K562 (cell line): Measurements from ENCODE around the gene CBY3. TPM values are rescaled to one million over a fixed set of nuclear protein-coding genes. Genes with fewer than 3 reads are reported as not detected.

Experiments used
- DACH1 ChIP-seq: fragments of 450-650 bp; IDR thresholded peaks from 2 replicates; pipeline ENCODE4 v1.6.1; 2018; ENCODE audit not compliant: partially characterized antibody
- ELF1 ChIP-seq: fragments of 200-800 bp; sonication (Bioruptor generic); IDR thresholded peaks from 2 replicates; pipeline ENCODE4 v1.6.1; 2016; ENCODE audit warnings: missing genetic modification characterization, missing compliant biosample characterization
- RAD51 ChIP-seq: fragments of 450-650 bp; IDR thresholded peaks from 2 replicates; pipeline ENCODE4 v1.7.1; 2016; ENCODE audit warnings: low read depth, mild to moderate bottlenecking, borderline replicate concordance
- RFX5 ChIP-seq: IDR thresholded peaks from 2 replicates; pipeline ENCODE4 v1.6.1; 2011; ENCODE audit warnings: low read depth, mild to moderate bottlenecking, improper control_type of control experiment, low read length
- TBP ChIP-seq: optimal IDR thresholded peaks from 2 replicates; pipeline ENCODE3; 2011; ENCODE audit warnings: low read depth, low read length, improper control_type of control experiment
- ZKSCAN8 ChIP-seq: fragments of 200-800 bp; sonication (Bioruptor generic); IDR thresholded peaks from 2 replicates; pipeline ENCODE4 v1.6.1; 2016; ENCODE audit warnings: missing genetic modification characterization, missing compliant biosample characterization
- ZNF282 ChIP-seq: sonication (generic); formaldehyde crosslinking; IDR thresholded peaks from 2 replicates; pipeline ENCODE4 v1.8.1; 2023; ENCODE audit warnings: missing genetic modification reagents
- polyA plus RNA-seq, 8 experiments: library from polyadenylated mRNA; depleted of rRNA in 4 of 8; stranded (reverse) in 5 of 8; unstranded in 3 of 8; fragments of >200 nt; fragmentation: Nextera tagmentation in 2 of 8; fragmentation: Illumina TruSeq in 1 of 8; extraction: Ambion mirVana in 2 of 8; extraction: Trizol in 1 of 8; gene quantifications; 2 replicates each; pipeline versions ENCODE4 v1.2.1 to v1.2.3, GENCODE V29; 2011 to 2014; ENCODE audit warnings: inconsistent platforms in 1 of 8, missing spikeins in 1 of 8
- total RNA-seq, 7 experiments: library from RNA; depleted of rRNA in 6 of 7; stranded (reverse); fragments of >200 nt in 6 of 7; fragmentation: Illumina TruSeq in 2 of 7; extraction: Trizol in 2 of 7; gene quantifications; 2 replicates each; pipeline versions ENCODE4 v1.2.1 to v1.2.3, GENCODE V29; 2011 to 2021; ENCODE audit warnings: low replicate concordance in 1 of 7
- TF ChIP-seq, protein P1 (sequence below): fragments of 200-800 bp; sonication (Bioruptor generic); IDR thresholded peaks from 2 replicates; pipeline ENCODE4 v1.6.1; 2017; ENCODE audit warnings: missing genetic modification characterization, missing compliant biosample characterization
- TF ChIP-seq, protein P2 (sequence below): sonication (generic); formaldehyde crosslinking; IDR thresholded peaks from 2 replicates; pipeline ENCODE4 v1.4.0; 2020; ENCODE audit warnings: mild to moderate bottlenecking, missing genetic modification reagents
- TF ChIP-seq, protein P3 (sequence below): fragments of 250-450 bp; sonication (Bioruptor Pico); IDR thresholded peaks from 2 replicates; pipeline ENCODE4 v1.8.0; 2022; ENCODE audit warnings: inconsistent platforms, mild to moderate bottlenecking, moderate library complexity, borderline replicate concordance
- TF ChIP-seq, protein P4 (sequence below): fragments of 150-350 bp; conservative IDR thresholded peaks from 2 replicates; pipeline ENCODE4 v1.6.1; 2014; ENCODE audit warnings: low read length
- TF ChIP-seq, protein P5 (sequence below), 2 experiments: IDR thresholded peaks; 2 replicates each; pipeline ENCODE4 v1.6.1; 2012; ENCODE audit warnings: improper control_type of control experiment in 2 of 2, low read depth in 2 of 2, low read length in 2 of 2, borderline replicate concordance in 1 of 2
- TF ChIP-seq, protein P6 (sequence below): sonication (generic); formaldehyde crosslinking; IDR thresholded peaks from 2 replicates; pipeline ENCODE4 v1.8.0; 2022; ENCODE audit warnings: mild to moderate bottlenecking, missing genetic modification reagents, borderline replicate concordance

CBY3 gene
- total and polyA plus RNA-seq, 9 of the 15 experiments (the other 6 are each of a cell fraction or from before 2014, with no cell fraction given): not detected

DNA sequence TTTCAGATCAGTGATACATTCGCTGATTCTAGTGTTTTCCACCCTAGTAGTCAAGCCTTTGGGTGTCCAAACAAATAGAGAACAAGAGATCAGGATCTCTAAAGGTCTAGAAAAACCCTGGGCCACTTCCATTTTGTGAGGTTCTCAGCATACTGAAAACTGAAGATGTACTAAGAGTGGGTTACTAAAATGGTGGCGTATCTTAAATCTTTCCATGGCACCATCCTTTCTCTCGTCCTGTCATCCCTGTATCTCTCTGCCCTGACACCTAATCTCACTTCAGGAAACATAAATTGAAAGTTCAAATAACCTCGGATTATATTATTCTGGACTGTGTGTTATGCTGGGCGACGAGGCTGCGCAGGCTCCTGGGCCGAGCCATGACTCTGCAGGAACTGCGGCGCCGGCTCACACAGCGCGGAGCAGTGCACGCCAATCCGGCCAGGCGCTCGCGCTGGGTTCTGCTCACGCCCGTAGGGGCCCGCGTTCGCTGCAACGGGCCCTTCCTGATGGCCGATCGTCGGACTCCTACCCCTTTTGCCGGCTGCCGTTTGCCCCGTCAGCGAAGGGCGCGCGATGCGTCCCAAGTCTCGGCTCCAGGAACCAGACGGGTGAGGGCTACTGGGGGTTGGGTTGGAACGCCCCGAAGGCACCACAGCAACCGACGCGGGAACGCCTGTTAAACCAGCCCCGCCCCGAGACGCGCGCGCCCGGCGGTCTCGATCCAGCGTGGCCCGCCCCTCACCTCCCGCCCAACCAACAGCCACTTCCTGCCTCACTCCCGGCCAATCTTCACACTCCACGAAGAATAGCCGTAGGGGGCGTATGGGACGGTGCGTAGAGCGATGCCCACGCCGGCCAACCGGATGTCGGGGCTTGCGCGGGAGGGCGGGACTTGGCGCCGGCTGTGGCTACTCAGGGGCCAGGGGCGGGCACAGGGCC is 17.4 kb upstream of the CBY3 start (continued):
- TF ChIP-seq, protein P1, sequence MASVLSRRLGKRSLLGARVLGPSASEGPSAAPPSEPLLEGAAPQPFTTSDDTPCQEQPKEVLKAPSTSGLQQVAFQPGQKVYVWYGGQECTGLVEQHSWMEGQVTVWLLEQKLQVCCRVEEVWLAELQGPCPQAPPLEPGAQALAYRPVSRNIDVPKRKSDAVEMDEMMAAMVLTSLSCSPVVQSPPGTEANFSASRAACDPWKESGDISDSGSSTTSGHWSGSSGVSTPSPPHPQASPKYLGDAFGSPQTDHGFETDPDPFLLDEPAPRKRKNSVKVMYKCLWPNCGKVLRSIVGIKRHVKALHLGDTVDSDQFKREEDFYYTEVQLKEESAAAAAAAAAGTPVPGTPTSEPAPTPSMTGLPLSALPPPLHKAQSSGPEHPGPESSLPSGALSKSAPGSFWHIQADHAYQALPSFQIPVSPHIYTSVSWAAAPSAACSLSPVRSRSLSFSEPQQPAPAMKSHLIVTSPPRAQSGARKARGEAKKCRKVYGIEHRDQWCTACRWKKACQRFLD (CRISPR knock-in tag): peak; percentile 80
- TF ChIP-seq, protein P2, sequence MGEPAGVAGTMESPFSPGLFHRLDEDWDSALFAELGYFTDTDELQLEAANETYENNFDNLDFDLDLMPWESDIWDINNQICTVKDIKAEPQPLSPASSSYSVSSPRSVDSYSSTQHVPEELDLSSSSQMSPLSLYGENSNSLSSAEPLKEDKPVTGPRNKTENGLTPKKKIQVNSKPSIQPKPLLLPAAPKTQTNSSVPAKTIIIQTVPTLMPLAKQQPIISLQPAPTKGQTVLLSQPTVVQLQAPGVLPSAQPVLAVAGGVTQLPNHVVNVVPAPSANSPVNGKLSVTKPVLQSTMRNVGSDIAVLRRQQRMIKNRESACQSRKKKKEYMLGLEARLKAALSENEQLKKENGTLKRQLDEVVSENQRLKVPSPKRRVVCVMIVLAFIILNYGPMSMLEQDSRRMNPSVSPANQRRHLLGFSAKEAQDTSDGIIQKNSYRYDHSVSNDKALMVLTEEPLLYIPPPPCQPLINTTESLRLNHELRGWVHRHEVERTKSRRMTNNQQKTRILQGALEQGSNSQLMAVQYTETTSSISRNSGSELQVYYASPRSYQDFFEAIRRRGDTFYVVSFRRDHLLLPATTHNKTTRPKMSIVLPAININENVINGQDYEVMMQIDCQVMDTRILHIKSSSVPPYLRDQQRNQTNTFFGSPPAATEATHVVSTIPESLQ (CRISPR knock-in tag): peak; percentile 89; the same call in 1 of the 2 replicates
- TF ChIP-seq, protein P3, sequence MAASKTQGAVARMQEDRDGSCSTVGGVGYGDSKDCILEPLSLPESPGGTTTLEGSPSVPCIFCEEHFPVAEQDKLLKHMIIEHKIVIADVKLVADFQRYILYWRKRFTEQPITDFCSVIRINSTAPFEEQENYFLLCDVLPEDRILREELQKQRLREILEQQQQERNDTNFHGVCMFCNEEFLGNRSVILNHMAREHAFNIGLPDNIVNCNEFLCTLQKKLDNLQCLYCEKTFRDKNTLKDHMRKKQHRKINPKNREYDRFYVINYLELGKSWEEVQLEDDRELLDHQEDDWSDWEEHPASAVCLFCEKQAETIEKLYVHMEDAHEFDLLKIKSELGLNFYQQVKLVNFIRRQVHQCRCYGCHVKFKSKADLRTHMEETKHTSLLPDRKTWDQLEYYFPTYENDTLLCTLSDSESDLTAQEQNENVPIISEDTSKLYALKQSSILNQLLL: no peak
- TF ChIP-seq ELF1 (tag): peak; percentile 93
- no peak for TF ChIP-seq ZKSCAN8
- TF ChIP-seq, protein P4, sequence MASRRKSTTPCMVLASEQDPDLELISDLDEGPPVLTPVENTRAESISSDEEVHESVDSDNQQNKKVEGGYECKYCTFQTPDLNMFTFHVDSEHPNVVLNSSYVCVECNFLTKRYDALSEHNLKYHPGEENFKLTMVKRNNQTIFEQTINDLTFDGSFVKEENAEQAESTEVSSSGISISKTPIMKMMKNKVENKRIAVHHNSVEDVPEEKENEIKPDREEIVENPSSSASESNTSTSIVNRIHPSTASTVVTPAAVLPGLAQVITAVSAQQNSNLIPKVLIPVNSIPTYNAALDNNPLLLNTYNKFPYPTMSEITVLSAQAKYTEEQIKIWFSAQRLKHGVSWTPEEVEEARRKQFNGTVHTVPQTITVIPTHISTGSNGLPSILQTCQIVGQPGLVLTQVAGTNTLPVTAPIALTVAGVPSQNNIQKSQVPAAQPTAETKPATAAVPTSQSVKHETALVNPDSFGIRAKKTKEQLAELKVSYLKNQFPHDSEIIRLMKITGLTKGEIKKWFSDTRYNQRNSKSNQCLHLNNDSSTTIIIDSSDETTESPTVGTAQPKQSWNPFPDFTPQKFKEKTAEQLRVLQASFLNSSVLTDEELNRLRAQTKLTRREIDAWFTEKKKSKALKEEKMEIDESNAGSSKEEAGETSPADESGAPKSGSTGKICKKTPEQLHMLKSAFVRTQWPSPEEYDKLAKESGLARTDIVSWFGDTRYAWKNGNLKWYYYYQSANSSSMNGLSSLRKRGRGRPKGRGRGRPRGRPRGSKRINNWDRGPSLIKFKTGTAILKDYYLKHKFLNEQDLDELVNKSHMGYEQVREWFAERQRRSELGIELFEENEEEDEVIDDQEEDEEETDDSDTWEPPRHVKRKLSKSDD: no peak
- TF ChIP-seq DACH1: no peak
- TF ChIP-seq RFX5: no peak
- TF ChIP-seq, protein P5, sequence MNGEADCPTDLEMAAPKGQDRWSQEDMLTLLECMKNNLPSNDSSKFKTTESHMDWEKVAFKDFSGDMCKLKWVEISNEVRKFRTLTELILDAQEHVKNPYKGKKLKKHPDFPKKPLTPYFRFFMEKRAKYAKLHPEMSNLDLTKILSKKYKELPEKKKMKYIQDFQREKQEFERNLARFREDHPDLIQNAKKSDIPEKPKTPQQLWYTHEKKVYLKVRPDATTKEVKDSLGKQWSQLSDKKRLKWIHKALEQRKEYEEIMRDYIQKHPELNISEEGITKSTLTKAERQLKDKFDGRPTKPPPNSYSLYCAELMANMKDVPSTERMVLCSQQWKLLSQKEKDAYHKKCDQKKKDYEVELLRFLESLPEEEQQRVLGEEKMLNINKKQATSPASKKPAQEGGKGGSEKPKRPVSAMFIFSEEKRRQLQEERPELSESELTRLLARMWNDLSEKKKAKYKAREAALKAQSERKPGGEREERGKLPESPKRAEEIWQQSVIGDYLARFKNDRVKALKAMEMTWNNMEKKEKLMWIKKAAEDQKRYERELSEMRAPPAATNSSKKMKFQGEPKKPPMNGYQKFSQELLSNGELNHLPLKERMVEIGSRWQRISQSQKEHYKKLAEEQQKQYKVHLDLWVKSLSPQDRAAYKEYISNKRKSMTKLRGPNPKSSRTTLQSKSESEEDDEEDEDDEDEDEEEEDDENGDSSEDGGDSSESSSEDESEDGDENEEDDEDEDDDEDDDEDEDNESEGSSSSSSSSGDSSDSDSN (IDR thresholded peaks at IDR 0.05; ENCODE audit: borderline replicate concordance in 1 of 2, low read depth in 2 of 2, low read length in 2 of 2): peak in 1 of 2 experiments; percentile 50; a peak in 1 of 4 replicates
- no peak for TF ChIP-seq RAD51
- TF ChIP-seq ZNF282 (CRISPR knock-in tag): no peak
- no peak for TF ChIP-seq TBP
- TF ChIP-seq, protein P6, sequence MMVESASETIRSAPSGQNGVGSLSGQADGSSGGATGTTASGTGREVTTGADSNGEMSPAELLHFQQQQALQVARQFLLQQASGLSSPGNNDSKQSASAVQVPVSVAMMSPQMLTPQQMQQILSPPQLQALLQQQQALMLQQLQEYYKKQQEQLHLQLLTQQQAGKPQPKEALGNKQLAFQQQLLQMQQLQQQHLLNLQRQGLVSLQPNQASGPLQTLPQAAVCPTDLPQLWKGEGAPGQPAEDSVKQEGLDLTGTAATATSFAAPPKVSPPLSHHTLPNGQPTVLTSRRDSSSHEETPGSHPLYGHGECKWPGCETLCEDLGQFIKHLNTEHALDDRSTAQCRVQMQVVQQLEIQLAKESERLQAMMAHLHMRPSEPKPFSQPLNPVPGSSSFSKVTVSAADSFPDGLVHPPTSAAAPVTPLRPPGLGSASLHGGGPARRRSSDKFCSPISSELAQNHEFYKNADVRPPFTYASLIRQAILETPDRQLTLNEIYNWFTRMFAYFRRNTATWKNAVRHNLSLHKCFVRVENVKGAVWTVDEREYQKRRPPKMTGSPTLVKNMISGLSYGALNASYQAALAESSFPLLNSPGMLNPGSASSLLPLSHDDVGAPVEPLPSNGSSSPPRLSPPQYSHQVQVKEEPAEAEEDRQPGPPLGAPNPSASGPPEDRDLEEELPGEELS (CRISPR knock-in tag): no peak; the same call in 1 of the 2 replicates
